ENCODE results near the gene PACSIN1.

The PACSIN1 gene

DNA sequence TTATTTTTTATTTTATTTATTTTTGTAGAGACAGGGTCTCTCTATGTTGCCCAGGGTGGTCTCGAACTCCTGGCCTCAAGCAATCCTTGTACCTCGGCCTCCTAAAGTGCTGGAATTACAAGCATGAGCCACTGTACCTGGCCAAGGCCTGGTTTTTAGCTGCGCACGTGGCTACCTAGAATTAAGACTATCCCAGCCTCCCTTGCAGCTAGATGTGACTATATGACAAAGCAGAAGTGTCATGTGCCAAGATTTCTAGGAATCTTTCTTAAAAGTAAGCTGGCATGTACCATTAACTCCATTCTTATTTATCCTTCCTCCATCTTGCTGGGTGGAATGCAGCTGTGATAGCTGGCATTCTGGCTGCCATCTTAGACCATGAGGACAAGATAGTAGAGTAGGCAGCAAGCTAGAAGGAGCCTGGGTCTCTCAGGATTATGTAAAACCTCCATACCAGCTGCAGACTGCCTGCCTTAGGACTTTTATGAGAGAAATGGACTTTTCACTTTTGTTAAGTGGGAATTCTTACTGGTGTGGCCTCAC, 92.4 kb downstream of the PACSIN1 start:
- in situ Hi-C loops (cut with HindIII; ENCODE audit: low sequenced_read_pairs): no loop called here

DNA sequence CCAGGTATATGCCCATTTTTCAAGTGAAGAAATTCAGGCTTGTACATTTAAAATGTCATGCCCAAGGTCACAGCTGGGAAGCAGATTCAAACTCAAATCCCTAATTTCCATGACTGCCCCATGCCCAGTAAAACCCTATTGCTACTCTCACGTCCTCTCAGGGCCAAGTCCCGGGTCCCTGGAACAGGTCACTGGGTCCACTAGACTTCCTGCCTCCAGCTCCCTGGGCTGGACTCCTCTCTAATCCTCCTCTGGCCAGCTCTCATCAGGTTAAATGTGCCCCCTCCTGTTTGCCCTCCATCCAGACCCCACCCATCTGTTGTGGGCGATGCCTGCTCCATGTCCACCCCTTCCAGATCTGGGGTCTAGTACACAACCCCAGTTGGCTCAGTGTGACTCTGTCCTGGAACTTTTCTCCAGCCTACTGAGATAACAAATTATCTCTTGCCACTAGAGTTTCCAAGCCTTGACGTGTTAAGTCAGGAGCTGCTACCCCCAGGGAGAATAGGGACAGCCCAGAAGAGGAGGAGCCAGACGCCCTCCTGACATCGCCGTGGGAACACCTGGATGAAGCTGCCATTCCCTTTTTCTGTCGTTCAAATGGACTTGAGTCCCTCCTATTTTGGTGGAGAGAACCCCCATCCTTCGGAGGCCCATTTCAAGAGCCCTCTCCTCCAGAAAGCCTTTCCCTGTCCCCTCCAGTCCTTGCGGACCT, 93.9 kb downstream of the PACSIN1 start:
- in situ Hi-C loops (cut with HindIII; ENCODE audit: low sequenced_read_pairs): no loop called here

DNA sequence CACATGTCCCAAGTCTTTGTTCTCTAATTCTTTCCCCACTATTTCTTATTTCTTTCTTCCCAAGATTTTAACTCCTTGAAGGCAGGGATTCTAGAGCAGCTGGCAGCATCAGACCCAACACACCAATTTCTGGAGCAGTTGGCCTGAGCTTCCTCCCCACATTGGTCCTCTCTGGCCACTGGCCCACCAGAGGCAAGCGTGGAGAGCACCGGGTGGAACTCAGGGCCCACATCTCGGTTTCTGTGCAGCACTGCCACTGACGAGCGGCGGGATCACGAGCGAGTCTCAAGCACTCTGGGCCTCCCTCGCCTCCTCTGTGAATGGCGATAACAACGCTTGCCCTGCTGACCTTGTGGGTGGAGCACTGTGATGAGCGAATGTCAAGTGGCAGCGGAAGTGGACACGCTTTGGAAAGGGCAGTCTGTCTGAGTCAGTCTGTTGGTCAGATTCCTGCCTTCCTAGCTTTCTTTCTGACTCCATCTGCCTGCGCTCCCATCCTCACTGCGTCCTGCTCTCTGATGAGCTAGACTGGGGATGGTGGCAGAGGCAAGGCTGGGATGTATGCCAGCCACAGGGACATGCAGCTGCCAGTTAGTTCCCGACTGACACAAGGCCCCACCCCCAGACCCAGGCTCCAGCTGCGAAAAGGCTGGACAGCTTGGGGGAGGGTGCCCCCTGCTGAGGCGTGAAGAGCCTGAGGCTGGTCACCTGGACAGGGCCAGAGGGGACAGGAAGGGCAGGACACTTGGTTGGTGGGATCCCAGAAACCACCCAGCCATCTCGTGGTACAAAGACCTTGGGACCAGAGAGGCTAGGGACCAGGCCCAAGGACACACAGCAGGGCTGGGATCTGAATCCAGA, 94.7 kb downstream of the PACSIN1 start:
- in situ Hi-C loops (cut with HindIII; ENCODE audit: low sequenced_read_pairs): no loop called here

DNA sequence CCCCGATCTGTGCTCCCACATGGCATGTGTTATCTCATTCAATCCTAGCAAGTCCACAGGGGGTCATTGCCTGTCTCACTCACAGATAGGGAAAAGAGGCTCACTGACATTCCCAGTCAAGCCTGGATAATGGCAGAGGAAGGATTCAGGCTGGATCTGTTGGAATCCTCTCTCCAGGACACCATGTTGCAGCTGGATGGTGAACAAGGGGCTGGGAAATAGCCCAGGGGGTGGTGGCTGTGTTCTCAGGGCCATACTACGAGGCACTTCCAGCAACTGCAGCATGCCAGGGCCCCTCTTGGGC, 95.3 kb downstream of the PACSIN1 start:
- in situ Hi-C loops (cut with HindIII; ENCODE audit: low sequenced_read_pairs): no loop called here

DNA sequence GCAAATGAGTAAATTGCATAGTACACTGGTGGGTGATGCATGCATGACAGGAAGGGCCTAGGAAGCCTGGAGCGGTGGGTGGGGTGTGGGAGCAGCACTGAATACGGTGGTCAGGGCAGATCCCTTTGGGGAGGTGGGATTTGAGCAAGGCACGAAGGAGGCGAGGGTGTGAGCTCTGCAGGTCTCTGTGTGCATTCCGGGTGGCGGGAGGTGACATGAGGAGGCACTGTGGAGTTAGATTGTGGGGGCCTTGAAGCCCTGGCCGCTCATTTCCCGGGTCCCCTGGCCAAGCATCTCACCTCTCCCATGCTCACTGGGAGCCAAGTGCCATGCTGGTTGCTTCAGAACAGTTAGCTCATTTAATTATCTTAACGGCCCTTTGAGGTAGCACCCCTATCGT, 96.5 kb downstream of the PACSIN1 start:
- in situ Hi-C loops (cut with HindIII; ENCODE audit: low sequenced_read_pairs): no loop called here

DNA sequence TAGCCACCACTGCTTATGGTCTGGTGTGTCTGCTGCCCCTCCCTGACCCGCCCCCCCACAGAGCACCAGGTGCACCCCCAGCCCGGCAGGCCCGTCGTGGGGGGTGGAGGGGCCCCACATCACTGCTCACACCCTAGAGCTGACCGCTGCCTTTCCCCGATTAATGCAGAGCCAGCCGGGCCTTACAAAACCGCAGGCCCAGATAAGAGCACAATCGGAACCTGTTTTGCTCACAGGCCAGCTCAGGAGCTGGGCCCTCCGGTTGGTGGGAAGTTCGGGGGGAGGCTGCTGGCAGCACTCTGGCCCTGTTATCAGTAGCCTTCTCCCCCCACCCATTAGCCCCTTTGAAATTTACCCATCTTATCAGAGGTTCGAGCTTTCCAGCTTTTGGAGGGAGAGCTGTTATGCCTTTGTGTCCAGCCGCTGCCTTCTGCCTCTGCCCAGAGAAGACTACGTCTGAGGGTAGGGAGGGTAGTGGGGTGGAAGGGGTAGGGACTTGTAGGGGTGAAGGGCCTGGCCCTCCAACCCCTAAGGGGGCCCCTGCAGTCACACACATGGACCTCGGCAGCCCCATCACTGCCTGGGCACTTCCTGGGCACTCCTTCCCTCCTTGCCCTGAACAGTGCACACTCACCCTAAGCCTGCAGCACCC, 97.1 kb downstream of the PACSIN1 start:
- in situ Hi-C loops (cut with HindIII; ENCODE audit: low sequenced_read_pairs): no loop called here

DNA sequence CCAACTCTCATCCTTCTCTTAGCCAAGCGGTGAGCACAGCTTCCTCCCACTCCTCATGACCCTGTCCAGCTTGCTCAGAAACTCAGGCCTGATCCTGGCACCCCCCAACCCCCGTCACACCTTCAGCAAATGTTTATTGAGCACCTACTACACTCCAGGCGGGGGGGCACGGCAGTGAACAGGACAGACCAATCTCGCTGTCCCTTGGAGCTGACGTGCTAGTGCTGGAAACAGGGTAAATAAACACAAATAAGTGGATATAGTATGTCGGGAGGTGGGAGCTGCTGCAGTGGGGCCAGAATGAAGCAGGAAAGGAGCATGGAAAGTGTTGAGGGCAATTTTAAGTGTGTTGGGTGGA, 97.6 kb downstream of the PACSIN1 start:
- in situ Hi-C loops (cut with HindIII; ENCODE audit: low sequenced_read_pairs): no loop called here

DNA sequence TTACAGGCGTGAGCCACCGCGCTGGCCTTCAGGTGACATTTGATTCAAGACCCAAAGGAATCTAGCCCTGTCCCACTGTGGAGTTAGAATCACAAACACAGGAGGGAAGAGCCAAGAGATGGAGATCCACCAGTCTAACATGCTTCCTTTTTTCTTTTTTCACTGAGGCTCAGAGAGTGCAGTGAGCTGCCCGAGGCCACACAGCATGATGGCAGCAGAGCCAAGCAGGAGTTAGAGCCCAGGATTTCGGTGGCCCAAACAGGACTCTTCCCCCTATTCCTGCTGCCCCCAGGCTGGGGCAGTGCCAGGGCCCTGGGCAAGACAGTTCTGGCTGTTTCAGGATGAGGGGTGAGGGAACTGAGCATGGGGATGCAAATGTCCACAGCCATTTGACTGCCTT, 98.3 kb downstream of the PACSIN1 start:
- in situ Hi-C loops (cut with HindIII; ENCODE audit: low sequenced_read_pairs): no loop called here

DNA sequence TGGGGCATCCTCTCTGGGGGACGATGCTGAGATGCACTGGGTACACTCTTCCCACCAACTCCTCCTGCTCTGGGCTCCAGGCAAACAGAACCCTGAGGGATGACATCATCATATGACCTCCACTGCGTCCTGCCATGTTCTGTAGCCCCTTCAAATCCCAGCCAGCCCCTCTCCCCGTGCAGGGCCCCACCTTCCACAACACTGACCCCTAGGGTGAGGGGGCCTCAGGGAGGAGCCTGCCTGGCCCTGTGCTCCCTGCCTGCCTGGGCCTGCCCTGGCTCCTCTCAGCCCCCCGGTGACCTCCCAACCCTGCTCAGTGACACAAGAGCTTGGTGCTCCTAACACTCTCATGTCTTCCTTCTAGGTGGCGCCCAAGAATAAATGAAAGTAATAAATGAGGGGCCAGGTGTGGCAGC, 99.9 kb downstream of the PACSIN1 start:
- in situ Hi-C loops (cut with HindIII; ENCODE audit: low sequenced_read_pairs): no loop called here

DNA sequence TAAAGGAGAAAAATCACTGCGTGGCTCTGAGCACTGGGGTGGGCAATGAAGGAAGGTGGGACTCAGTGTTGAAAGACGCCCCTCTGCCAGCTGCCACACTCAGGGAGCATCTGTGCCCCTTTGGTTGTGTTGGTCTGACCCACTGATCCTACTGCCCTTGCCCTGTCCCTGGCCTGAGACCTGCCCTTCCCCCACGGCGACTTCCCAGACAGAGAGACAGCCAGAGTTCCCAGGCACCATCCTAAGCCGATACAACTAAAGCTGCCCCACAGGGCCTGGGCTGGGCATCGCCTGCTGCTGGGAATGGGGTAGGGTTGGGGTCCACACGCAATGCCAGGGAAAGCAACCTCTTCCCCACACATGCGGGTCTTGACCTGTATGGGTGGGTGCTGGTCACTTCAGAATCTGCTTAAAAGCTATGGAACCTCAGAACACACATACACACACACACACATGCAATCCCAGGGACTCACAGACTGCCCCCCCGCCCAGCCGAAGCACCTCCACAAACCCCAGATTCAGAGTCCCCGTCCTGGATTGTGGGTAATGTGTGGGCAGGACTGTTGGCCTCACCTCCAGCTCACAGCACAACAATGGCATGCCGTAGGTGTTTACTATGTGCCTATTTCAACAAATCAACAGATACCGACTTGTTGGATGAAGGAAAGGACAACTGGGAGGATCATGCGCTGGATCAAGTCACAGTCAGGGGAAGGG, 101.1 kb downstream of the PACSIN1 start:
- in situ Hi-C loops (cut with HindIII; ENCODE audit: low sequenced_read_pairs): no loop called here

DNA sequence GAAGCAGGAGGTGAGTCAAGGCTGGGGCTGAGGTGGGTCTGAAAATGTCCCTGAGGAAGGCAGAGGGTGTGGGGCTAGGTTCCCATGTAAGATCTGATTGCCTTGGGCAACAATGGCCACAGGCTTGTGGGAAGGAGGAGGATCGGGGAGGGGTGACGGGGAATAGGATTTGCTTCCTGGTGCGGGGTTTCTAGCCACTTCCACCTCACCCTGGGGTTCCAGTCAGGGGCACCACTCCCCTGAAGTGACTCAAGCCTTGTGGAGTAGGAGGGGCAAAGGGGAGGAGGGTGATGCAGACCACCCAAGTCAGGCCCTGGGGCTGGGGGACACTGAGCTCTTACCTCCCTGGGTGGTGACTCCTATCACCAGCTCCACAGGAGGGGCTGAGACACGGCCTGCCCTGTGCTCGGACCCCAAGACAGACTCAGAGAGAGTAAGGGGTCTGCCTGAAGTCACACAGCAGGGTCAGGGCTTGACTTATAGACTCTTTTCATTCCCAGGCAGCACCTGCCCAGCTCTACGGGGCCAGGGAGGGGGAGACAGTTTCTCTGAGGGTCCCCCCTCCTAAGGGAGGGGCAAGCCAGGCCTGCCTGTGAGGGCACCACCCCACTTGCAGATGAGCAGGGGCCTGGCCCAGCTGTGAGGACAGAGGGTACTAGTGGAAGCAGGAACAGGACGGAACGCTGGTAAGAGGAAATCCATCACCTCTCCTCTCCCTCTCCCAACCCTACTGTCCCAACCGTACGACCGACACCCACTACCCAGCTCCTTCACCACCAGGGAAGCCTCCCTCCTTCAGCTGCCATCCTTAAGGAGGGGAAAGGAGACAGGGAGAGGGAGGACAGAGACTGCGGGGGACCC, 102.7 kb downstream of the PACSIN1 start:
- in situ Hi-C loops (cut with HindIII; ENCODE audit: low sequenced_read_pairs): no loop called here

DNA sequence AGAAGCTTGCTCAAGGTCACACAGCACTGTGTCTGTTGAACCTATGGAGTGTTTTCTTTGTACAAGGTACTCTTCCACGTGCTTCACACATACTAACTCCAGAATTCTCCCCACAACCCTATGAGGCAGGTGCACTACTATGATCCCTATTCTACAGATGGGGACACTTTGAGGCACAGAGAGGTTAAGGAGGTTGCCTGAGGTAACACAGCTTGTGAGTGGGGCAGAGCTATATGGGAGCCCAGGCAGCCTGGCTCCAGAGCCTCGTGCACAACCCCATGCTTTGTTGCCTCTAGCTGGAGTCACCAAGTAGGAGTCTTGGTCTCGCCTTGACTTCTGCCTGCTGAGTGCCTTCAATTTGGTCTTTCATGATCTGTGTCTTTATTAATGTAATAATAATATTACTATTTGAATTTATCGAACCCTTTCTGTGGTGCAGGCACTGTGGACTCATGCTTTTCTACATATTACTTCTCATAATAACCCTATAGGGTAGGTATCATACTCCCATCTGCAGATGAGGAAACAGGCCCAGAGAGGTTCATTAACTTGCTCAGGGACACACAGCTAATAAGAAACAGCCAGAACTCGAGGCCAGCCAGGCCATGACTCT, 103.6 kb downstream of the PACSIN1 start:
- in situ Hi-C loops (cut with HindIII; ENCODE audit: low sequenced_read_pairs): no loop called here

DNA sequence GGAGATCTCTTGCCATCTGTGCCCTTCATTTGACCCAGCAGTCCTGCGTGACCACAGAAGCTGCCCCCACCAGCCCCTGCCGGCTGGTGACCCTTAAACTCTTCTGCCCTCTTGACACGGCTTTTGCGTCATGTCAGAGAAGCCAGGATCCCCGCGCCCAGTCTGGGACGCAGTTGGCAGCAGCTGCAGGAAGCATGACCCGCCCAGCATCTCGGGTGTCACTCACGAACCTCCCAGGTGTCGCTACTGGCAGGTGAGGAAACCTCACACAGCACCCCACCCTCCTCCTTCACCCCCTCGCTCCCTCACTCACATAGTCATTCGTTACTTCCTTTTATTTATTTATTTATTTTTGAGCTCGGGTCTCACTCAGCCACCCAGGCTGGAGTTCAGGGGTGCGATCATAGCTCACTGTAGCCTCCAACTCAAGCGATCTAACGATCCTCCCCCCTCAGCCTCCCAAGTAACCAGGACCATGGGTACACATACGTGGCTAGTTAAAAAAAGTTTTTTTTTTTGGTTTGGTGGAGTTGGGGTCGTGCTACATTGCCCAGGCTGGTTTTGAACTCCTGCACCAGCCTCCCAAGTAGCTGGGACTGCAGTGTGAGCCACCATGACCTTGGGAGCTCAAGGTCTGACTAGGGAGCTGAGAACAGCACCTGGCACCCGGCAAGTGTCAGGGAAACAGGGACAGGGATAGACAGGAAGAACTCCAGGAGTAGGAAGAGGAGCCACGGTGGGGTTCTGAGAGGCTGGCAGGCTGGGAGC, 104.4 kb downstream of the PACSIN1 start:
- in situ Hi-C loops (cut with HindIII; ENCODE audit: low sequenced_read_pairs): no loop called here

DNA sequence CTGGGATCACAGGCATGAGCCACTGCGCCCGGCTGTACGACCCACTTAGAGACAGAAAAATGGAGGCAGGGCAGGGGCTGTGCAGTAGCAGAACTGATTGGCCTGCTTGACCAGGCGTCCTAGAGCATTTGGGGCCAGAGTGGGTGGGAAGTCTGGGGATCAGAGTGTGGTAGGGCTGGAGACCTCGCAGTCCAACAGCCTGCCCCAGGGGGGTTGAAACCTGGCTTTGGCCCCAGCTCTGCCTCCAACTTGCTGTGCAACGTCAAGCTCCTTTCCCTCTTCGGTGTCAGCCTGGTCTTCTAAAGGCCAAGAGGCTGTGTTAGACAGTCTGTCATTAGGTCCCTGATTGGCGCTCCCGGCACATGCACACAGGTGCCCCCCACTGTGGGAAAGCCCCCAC, 105.5 kb downstream of the PACSIN1 start:
- in situ Hi-C loops (cut with HindIII; ENCODE audit: low sequenced_read_pairs): no loop called here

DNA sequence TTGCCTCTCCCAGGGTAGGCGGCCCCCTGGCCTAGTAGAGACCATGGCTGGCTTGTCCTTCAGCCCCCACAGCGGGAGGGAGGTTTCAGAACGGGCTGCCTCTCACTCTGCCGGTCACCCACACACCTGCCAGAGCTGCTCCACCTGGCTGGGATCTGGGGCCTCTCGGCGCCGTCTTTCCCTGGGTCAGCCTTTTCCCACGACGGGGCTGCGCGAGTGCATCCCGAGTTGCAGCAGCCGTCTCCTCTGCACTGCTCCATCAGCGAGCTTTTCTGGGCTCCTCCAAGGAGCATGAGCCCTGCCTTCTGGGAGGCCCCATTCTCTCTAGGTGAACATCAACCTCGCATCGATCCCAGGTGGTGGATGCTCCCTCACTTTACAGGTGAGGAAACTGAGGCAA, 106.1 kb downstream of the PACSIN1 start:
- in situ Hi-C loops (cut with HindIII; ENCODE audit: low sequenced_read_pairs): no loop called here

DNA sequence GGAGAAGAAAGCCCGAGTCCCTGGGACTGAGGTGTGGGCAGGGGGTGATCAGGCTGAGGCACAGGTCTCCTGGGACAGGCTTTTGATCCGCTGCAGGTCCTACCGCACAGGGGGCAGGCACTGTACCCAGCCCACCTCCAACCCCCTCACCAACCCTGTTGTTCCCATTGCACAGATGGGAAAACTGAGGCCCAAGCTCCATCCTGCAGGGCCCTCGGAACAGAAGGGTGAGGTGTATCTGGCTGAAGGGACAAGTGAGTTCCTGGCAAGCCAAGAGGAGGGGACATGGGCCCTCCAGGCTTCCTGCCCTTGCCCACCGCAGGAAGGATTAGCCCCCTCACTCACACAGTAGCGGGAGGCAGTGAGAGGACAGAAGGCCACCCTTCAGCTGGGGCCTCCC, 106.7 kb downstream of the PACSIN1 start:
- in situ Hi-C loops (cut with HindIII; ENCODE audit: low sequenced_read_pairs): no loop called here

DNA sequence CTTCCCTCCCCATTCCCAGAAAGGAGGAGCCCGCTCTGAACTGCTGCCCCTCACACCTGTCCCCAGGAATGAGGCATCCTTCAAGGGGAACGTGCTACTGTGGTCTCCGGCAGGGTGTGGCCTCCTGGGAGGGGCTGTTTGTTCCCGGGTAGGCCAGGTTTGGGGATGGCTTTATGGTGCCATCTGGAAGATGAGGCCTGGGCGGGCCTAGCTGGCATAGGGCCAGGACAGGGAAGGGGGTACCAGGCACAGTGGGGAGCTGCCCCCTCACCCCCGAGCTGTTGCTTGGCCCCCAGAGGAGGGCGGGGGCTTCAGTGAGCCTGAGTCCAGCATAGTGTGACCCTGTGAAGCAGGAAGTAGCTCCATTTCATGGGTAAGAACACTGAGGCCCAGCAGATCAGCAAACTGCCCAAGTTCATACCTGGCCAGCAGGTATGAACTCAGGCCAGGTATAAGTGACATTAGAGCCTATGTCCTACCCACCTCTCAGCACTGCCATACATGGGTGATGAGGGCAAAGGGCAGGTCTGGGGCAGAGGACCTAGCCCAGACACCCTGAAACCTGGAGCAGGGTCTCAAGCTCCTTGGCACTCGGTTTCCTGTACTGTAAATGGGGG, 107.8 kb downstream of the PACSIN1 start:
- in situ Hi-C loops (cut with HindIII; ENCODE audit: low sequenced_read_pairs): no loop called here

DNA sequence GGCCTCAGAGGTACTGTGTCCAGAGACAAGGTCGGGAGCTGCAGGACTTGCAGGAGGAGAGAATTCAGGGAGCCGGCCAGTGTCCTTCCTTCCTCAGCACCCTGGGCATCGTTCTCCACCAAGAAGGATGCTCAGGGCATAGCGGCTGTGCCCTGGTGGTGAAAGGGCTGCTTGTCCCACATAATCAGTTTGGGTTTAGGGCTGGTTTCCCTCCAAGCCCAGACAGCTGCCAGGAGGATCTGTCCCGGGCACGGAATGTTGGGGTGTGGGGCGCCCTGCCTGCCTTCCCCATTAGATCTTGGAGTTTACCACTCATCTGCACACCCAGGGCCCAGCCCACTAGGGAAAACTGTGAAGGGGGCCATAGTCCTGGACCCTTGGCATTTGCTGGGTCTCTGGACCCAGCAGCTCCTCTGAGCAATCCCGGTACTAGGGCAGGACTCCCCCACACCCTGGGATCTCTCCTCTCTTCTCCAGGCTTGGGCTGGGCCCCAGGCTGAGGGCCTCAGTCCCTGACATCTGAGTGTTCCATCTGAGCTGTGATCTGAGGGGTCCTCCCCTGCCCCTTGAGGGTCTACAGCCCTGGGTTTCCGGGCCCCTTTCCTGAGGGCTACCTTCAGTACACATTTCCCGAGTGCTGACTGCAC, 108.9 kb downstream of the PACSIN1 start:
- in situ Hi-C loops (cut with HindIII; ENCODE audit: low sequenced_read_pairs): no loop called here
